ENCODE results near the gene TYSND1.
"Not testable (repeated sequence)": the region's sequence is repeated elsewhere in the genome, so short reads cannot be mapped to it uniquely, and the experiment has no call there.

TYSND1 gene, protein sequence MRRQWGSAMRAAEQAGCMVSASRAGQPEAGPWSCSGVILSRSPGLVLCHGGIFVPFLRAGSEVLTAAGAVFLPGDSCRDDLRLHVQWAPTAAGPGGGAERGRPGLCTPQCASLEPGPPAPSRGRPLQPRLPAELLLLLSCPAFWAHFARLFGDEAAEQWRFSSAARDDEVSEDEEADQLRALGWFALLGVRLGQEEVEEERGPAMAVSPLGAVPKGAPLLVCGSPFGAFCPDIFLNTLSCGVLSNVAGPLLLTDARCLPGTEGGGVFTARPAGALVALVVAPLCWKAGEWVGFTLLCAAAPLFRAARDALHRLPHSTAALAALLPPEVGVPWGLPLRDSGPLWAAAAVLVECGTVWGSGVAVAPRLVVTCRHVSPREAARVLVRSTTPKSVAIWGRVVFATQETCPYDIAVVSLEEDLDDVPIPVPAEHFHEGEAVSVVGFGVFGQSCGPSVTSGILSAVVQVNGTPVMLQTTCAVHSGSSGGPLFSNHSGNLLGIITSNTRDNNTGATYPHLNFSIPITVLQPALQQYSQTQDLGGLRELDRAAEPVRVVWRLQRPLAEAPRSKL

DNA sequence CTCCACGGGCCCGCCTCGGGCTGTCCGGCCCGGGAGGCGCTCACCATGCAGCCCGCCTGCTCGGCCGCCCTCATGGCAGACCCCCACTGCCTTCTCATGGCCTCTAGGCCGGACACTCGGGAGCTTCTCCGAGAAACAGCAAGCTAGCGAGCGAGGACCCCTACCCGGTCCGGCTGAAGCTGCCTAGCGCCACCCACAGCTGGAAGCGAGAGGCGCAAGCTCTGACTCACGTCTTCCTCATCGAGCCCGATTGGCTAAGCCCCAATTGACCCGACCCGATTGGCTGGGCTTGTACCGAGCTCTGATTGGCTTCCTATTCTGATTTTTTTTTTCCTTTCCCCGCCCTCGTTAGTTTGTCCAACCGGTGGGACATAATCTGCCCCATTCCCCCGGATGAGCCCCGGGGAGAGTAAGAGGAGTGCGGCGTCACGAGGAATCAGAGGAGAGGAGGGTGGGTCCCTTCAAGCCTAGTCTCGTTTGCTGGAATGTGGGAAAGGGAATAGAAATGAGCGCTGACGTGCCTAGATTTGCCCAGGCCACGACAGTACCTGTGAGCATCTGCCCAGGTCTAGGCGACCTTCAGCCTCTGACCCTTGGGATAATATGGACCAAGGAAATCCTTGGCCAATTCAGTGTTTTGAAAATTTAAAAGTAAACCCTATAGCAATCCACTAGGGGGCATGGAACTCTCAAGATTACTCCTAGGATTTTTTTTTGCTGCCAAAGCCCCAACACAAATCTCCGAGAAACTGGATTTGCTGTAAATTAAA lies at the start of gene TYSND1:
TSS of gene TYSND1 (minus strand) at position 212 of the 770 bp plus-strand sequence. CDS start at position 98, 114 bp downstream.
- peak; percentile 99 for DNase-seq

DNA sequence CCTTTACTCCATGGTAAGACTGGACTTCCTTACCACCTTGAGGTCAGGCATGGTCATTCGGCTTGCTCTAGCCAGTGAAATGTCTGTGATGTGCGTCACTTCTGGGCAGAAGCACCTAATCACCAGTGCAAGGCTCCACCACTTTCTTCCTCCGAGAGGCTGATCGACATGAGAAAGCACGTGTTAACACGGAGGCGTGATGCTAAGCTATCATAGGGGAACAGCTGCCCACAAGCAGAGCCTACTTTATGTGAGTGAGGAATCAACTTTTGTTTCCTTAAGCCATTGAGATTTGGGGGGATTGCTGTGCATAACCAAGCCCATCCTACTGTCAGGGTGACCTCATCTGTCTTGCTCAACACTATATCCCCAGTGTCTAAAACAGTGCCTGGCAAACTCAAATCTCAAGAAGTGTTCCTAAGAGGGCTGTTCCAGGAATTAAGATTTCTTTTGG lies 46.9 kb upstream of the TYSND1 start:
- no peak for DNase-seq

DNA sequence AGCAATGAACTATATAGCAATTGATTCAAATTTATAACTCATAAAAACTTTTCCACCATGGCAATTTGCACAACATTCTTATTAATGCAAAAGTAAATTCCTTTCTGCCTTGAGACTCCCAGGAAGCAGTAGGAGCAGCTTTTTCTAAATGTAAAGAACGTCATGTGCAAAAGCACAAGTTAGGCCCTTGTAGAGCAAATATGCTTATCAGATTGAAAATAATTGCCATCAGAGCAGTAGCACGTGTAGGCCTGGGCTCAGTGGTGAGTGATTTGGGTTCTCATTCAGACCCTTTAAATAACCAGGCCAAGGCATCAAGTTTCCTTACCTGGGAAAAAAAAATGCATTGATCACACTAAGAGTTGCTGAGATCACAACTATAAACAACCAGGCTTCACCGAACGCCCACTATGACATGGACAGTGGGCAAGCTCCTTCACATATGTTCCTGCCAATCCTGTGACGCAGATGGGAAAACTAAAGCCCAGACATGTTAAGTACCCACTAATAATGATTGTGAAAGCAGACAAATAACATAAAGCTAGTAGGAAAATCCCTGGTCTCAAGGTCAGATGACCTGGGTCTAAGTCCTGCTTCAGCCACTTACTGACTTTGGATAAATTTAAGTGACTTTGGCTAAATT lies 45.9 kb upstream of the TYSND1 start:
- DNase-seq, result no peak

DNA sequence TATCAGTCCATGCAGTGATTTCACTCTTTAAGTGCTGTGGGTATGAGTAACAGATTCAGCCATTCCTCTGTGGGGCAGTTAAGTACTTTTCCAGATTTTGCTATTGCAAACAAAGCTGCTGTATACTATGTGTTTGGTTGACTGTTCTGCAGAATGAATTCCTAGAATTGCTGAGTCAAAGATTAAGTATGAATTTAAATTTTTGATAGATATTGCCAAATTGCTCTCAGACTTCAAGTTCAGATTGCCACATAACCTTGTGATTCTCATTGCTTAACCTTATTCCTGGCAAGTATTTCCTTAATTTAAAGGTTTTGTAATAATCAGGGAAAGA lies 45.4 kb upstream of the TYSND1 start:
- no peak for DNase-seq

DNA sequence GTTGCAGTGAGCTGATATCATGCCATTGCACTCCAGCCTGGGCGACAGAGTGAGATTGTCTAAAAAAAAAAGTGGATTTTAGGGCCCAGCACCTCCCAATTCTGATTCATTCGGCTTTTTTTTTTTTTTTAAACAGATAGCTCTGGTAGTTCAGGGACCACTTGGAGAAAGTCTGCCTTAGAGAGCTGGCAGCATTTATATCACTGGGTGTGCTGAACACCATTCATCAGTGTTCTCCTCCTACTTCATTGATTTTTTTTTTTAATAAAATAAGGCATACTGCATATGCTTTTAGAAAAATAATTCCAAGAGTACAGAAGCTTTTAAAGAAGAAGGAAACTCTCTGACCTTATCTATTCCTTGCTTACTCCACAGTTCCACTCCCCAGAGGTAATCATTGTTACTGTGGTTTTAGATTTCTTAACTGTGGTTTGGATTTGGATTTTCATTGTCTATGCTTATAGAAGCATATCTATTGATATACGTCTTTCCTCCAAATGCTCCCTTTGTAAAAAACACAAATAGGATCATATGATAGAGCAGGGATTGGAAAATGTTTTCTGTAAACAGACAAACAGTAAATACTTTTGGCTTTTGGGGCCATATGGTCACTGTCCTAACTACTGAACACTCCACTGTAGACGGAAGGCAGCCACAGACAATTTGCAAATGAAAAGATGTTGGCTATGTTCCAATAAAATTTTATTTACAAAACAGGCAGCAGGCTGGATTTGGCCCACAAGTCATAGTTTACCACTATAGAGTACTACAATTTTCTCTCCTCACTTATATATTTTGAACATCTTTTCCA lies 44.9 kb upstream of the TYSND1 start:
- no peak for DNase-seq

DNA sequence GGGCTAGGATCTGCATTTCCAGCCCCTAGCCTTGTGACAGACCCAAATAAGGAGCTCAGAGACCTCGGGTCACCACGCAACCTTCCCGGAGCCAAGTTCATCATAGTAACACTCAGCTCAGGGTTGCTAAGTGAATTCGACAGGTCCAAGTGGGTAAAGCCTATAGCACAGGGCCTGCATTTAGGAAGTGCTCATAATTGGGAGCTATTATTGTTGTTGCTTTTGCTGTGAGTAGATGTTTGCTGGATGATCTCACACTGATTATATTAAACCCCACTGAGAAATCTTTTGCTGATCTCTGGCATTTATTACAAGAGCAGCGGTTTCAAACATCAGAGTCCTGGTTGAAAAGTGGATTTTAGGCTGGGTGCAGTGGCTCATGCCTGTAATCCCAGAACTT lies 44.1 kb upstream of the TYSND1 start:
- DNase-seq, result no peak

DNA sequence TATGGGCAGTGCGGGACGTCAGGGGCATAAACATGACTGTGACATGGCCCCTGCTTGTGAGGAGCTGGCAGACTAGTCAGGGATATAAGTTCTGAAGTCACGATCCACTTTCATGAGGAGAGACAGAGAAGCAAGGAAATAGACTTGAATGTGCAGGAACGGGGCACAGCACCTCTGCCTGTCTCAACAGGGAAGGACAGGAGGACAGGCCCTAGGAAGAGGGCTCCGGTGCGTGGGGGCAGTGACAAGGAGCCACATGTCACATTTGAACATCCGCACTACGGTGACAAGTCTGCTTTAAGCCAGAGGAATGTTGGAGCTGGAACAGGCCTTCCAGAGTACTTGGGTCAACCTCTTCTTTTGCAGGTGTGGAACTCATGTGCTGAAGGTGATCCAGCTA lies 43.6 kb upstream of the TYSND1 start:
- no peak for DNase-seq

DNA sequence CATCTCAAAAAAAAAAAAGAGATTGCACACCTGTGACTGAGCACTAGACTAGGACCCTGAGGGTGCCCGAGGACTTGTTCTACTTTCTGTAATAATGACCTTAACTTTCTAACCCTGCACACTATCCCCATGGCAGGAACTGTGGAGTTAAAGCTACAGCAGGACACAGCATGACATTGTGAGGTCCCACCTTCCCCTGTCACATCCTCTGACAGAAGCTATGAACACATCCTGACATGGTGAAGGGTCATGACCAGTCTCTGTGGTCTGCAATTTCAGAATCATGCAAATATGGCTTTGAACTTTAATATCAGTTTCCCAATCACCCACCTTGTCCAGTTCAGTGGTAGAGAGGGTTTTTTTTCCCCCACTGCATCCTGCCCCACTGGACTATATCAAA lies 42.3 kb upstream of the TYSND1 start:
- no peak for DNase-seq

DNA sequence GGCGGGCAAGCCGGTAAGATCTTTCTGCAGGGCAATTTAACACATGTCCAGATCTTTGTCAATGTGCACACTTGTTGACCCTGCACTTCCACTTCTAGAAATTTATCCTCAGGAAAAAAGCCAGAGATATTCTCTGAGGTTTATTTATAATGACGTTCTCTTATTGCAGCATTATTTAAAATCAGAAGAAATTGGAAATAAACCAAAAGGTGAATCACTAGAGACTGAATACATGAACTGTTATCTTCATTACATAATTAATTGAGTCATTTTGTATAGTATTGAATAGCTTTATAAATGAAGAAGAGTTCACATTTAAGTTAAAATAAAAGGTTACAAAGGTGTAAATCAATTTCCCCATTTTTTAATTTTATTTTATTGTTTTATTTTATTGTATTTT lies 40.1 kb upstream of the TYSND1 start:
- no peak for DNase-seq

DNA sequence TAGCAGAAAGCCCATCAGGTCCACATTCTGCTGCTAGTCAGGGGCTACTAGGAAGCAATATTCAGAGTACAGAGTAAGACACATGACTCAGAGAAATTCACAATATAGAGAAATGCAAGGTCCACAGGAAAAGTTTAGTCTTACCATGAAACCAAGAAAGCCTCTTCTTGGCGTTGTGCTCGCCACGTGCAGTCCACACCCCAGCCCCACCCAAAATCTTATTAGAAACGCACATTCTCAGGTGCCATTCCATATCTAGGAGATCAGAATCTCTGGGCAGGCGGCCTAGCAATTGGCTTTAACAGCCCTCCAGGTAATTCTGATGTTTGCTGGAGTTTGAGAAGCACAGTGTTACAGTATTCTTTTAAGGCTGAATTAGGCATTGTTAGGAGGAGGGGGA lies 39.6 kb upstream of the TYSND1 start:
- no peak for DNase-seq

DNA sequence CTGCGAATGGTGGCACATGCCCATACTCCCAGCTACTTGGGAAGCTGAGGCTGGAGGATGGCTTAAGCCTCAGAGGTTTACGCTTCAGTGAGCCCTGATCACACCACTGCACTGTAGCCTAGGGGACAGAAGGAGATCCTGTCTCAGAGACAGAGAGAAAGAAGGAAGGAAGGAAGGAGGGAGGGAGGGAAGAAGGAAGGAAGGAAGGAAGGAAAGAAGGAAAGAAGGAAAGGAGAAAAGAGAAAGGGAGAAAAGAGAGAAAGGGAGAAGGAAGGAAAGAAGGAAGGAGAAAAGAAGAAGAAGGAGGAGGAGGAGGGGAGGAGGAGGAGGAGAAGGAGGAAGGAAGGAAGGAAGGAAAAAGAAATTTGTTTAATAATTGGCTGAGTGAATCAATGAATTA lies 36.8 kb upstream of the TYSND1 start:
- no peak for DNase-seq

DNA sequence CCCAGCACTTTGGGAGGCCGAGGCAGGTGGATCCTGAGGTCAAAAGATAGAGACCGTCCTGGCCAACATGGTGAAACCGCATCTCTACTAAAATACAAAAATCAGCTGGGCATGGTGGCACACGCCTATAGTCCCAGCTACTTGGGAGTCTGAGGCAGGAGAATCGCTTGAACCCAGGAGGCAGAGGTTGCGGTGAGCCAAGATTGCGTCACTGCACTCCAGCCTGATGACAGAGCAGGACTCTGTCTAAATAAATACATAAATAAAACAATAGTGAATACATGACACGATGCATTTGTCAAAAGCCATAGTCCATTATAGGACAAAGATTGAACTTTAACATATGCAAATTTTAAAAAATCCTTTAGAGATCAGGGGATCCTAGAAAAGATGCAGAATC lies 32.7 kb upstream of the TYSND1 start:
- DNase-seq, result not testable (repeated sequence)

DNA sequence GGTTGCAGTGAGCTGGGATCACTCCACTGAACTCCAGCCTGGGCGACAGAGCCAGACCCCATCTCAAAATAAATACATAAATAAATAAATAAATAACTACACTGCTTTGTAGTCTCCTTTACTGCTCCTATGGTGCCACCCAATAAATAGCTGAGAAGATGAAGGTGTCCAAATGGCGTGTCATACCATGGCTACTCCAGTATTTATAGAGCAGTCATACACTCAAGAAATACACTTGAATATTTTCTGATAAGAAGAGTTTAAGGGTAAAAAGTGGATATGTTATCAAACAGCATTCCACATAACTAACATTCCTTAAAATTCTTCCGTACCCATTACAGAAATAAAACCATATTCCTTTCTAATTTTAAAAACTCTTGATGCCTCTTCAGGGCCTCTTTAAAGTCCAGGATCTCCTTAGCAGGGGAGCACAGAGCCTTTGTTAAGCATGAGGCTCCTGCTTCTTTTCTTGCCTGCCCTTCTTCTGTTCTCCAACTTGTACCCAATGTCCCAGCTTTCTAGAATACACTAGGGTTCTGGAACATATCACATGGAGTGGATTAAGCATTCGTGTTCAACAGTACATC lies 31.7 kb upstream of the TYSND1 start:
- DNase-seq, result no peak

DNA sequence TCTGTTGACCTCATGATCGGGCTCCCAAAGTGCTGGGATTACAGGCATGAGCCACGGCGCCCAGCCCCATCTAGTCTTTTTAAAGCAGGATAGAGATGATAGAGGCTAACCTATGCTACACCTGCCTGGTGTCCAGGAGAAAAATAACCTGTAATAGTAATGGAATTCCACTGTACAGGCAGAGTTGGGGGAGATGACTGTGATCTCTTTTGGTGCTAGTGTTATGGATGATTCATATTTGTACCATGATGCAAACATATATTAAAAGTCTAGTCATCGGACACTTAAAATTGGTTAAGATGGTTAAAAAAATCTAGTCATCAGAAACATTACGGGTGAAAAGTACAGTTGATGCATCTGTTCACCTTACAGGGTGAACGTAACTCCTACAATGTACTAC lies 29.9 kb upstream of the TYSND1 start:
- DNase-seq, result no peak

DNA sequence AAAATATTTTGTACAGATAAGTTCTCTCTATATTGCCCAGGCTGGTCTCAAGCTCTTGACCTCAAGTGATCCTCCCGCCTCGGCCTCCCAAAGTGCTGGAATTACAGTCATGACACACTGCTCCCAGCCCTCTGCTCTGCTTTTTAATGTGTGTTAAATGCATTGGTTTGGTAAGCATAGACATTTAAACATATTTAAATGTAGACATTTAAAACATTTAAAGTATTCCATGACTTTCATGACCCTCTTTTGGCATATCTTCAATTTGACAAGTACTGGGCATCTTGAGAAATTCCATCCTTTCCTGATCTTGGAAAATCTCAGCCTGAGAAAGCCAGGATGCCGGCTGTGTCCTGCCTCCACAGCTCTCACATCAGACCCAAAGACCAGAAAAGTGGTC lies 29.0 kb upstream of the TYSND1 start:
- DNase-seq, result no peak

DNA sequence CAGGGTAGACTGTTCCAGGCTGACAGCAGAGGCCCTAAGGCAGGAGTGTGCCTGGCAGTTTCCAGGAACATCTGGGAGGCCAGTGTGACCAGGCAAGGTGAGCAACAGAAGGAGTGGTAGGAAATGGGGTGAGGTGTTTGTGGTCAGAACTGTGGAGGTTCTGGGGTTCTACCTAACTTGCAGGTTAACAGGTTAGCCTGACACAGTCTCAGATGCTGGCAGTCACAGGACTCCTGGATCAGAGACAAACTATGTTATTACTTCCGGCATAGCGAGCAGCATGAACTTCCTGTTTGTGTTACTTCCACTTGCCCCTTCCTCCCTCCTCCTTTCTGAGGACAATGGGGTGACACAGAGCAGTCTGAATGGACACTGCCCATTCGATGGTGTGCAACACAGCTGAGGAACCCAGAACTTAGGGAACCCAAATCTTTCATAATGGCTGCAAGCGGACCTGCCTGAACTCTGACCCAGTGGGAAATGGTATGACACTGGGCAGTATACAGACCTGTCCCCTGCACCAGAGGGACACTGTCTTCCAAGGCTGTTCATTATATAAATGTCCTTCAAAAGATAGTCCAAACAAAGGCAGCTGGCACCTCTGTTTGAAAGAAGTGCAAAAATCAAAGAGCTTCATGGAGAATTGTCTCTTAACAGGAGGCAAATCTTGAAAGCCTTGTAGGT lies 27.7 kb upstream of the TYSND1 start:
- DNase-seq, result no peak

DNA sequence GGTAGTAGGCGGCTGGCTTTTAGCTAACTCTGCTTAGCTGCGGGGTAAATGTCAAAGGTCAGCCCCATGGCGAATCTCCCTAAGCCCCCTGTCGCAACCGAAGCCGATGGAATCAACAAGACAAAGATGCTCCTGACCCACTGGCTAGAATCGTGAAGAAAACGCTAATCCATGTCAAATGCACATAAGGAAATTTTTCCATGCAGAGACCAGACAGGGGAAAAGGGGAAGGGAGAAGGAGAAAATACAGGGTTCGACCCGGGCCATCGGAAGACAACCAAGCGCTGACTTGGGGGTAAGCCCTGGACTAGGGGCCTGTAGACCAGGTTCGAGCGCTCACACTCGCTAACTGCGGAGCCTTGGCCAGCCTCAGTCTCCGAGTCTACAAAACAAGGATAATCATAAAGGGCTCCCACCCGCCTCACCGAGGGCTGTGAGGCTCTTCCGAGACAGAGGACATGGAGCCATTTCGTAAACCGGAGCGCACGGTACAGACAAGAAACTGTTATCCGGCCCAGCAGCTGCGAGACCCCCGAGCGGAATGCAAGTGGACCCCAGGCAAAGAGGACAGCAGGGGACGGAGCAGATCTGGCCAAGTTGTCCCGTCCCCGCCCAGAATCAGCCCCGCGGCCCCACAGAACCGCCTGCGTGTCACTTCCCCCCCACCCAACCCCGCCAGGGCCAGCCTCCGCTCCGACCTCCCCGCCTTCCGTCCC lies 23.3 kb upstream of the TYSND1 start:
- DNase-seq, result peak; percentile 43

DNA sequence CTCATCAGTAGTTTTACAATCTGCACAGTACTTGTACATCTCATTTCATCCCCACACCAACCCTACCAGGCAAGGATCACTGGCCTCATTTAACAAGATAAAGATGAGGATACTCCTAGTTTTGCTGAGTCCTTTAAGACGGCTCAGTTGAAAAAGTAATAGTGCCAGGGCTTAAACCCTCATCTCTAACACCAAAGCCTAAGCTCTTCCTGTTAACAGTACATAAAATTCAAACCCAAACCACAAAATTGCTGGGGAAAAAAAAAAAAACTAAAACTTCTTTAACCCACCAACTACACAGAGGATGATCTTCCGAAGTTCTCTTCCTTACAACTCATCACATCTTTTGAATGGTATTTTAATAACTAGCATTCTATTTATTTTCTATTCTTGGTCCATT lies 22.5 kb upstream of the TYSND1 start:
- no peak for DNase-seq

DNA sequence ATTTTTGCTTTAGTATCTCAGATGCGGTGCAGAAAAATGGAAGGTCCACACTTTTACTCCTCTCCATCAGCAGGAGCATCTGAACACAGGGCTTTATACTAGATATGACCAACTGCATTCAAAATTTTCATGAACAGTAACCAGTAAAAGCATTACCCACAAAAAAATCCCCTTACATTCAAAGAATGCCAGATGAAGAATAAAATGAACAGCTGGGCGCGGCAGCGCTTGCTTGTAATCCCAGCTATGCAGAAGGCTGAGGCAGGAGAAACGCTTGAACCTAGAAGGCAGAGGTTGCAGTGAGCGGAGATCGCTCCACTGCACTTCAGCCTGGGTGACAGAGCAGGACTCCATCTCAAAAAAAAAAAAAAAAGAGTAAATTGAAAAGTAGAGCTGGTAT lies 20.7 kb upstream of the TYSND1 start:
- no peak for DNase-seq

DNA sequence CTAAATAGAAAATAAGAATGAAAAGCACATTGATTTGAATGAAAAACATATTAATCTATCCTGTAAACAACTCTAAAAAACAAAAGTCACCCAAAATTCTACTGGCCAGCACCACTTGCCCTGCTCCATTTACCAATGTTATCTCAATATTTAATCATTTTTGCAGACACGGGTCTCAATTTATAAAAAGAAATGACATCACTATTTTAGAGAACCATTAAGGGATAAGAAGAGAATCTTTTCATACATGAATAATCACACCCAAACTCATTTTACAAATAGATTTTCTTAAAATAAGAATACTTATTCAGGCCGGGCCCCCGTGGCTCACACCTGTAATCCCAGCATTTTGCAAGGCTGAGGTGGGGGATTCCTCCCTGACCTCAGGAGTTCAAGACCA lies 19.9 kb upstream of the TYSND1 start:
- DNase-seq, result no peak

DNA sequence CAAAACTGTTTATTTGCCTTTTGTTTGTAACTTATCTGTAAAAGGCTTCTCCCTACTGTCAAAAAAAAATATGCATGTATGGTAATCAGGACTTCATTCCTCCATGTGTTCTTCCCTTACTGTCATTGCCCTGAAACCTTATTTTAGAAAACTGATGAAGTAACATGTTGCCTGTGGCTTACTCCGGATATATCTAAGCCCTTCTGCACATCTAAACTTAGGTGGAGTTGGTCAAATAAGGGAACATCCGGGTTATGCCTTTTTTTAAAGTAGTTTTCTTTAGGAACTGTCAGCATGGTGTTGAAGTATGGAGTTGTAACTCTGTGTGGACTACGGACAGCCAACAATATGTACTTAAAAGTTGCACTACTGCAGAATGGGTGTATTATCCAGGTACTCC lies 17.7 kb upstream of the TYSND1 start:
- no peak for DNase-seq

All from NCI-H82 (cell line).